ENCODE results near the gene LY6G5B.

The LY6G5B gene

GRCh38 chr6:31630177-31630934 lies 39.4 kb upstream of the LY6G5B start:
- 92 to 93% methylated on average over 25 of the region's 25 CpGs for WGBS, 2 experiments
- Histone ChIP-seq H3K36me3 (ENCODE audit: control insufficient read depth, insufficient read depth, low read length) (peaks cover 98% of the 10 kb centered on the region), H3K4me3 (ENCODE audit: insufficient read depth, low read depth, low read length) (no peak overlapping the region)

GRCh38 chr6:31631209-31631608 lies 38.6 kb upstream of the LY6G5B start:
- H3K9me3 ChIP-seq (ENCODE audit: control insufficient read depth, low read length): no peaks in the 10 kb centered on the region
- 95 to 96% methylated on average over 16 of the region's 16 CpGs for WGBS, 2 experiments
- peaks cover 98% of the 10 kb centered on the region for H3K36me3 ChIP-seq (ENCODE audit: control insufficient read depth, insufficient read depth, low read length)
- H3K4me1 ChIP-seq (ENCODE audit: control insufficient read depth, insufficient read depth, low read length): no peaks in the 10 kb centered on the region
- no peak overlapping the region for H3K27ac ChIP-seq (ENCODE audit: insufficient read depth, low read depth, low read length, poor library complexity, severe bottlenecking)
- H3K4me3 ChIP-seq (ENCODE audit: insufficient read depth, low read depth, low read length): no peak overlapping the region
- no peaks in the 10 kb centered on the region for H3K27me3 ChIP-seq (ENCODE audit: control insufficient read depth, insufficient read depth, low read length, poor library complexity, severe bottlenecking)

More at GRCh38 chr6:31630177-31630934, 39.4 kb upstream of the LY6G5B start:
- no peaks in the 10 kb centered on the region for H3K9me3 ChIP-seq (ENCODE audit: control insufficient read depth, low read length)
- H3K27me3 ChIP-seq (ENCODE audit: control insufficient read depth, insufficient read depth, low read length, poor library complexity, severe bottlenecking): no peaks in the 10 kb centered on the region
- H3K4me1 ChIP-seq (ENCODE audit: control insufficient read depth, insufficient read depth, low read length): no peaks in the 10 kb centered on the region
- H3K27ac ChIP-seq (ENCODE audit: insufficient read depth, low read depth, low read length, poor library complexity, severe bottlenecking): no peak overlapping the region

GRCh38 chr6:31631681-31632278 lies 38.0 kb upstream of the LY6G5B start:
- Histone ChIP-seq H3K27ac (ENCODE audit: insufficient read depth, low read depth, low read length, poor library complexity, severe bottlenecking) (no peak overlapping the region), H3K36me3 (ENCODE audit: control insufficient read depth, insufficient read depth, low read length) (peaks cover 98% of the 10 kb centered on the region), H3K9me3 (ENCODE audit: control insufficient read depth, low read length) (no peaks in the 10 kb centered on the region), H3K27me3 (ENCODE audit: control insufficient read depth, insufficient read depth, low read length, poor library complexity, severe bottlenecking) (no peaks in the 10 kb centered on the region), H3K4me3 (ENCODE audit: insufficient read depth, low read depth, low read length) (no peak overlapping the region), H3K4me1 (ENCODE audit: control insufficient read depth, insufficient read depth, low read length) (no peaks in the 10 kb centered on the region)
- WGBS, 2 experiments: 94 to 97% methylated on average over 32 of the region's 32 CpGs

GRCh38 chr6:31632279-31632946 lies 37.4 kb upstream of the LY6G5B start:
- H3K27ac ChIP-seq (ENCODE audit: insufficient read depth, low read depth, low read length, poor library complexity, severe bottlenecking): no peak overlapping the region

GRCh38 chr6:31633447-31633846 lies 36.3 kb upstream of the LY6G5B start:
- 94 to 97% methylated on average over 7 of the region's 7 CpGs for WGBS, 2 experiments
- H3K4me3 ChIP-seq (ENCODE audit: insufficient read depth, low read depth, low read length): no peak overlapping the region
- no peak overlapping the region for H3K27ac ChIP-seq (ENCODE audit: insufficient read depth, low read depth, low read length, poor library complexity, severe bottlenecking)
- H3K4me1 ChIP-seq (ENCODE audit: control insufficient read depth, insufficient read depth, low read length): no peaks in the 10 kb centered on the region
- H3K36me3 ChIP-seq (ENCODE audit: control insufficient read depth, insufficient read depth, low read length): peaks cover 87% of the 10 kb centered on the region
- no peaks in the 10 kb centered on the region for H3K9me3 ChIP-seq (ENCODE audit: control insufficient read depth, low read length)
- H3K27me3 ChIP-seq (ENCODE audit: control insufficient read depth, insufficient read depth, low read length, poor library complexity, severe bottlenecking): no peaks in the 10 kb centered on the region

More at GRCh38 chr6:31632279-31632946, 37.4 kb upstream of the LY6G5B start:
- WGBS, 2 experiments: 95 to 96% methylated on average over 26 of the region's 26 CpGs
- H3K4me1 ChIP-seq (ENCODE audit: control insufficient read depth, insufficient read depth, low read length): no peaks in the 10 kb centered on the region
- no peak overlapping the region for H3K4me3 ChIP-seq (ENCODE audit: insufficient read depth, low read depth, low read length)
- H3K9me3 ChIP-seq (ENCODE audit: control insufficient read depth, low read length): no peaks in the 10 kb centered on the region
- no peaks in the 10 kb centered on the region for H3K27me3 ChIP-seq (ENCODE audit: control insufficient read depth, insufficient read depth, low read length, poor library complexity, severe bottlenecking)
- peaks cover 97% of the 10 kb centered on the region for H3K36me3 ChIP-seq (ENCODE audit: control insufficient read depth, insufficient read depth, low read length)

- no peaks in the 10 kb centered on the region for H3K27me3 ChIP-seq (ENCODE audit: control insufficient read depth, insufficient read depth, low read length, poor library complexity, severe bottlenecking)
- no peaks in the 10 kb centered on the region for H3K4me1 ChIP-seq (ENCODE audit: control insufficient read depth, insufficient read depth, low read length)
- H3K9me3 ChIP-seq (ENCODE audit: control insufficient read depth, low read length): no peaks in the 10 kb centered on the region
- H3K36me3 ChIP-seq (ENCODE audit: control insufficient read depth, insufficient read depth, low read length): peaks cover 81% of the 10 kb centered on the region
- WGBS, 2 experiments: 95 to 96% methylated on average over 3 of the region's 3 CpGs
- no peak overlapping the region for H3K27ac ChIP-seq (ENCODE audit: insufficient read depth, low read depth, low read length, poor library complexity, severe bottlenecking)
- H3K4me3 ChIP-seq (ENCODE audit: insufficient read depth, low read depth, low read length): no peak overlapping the region
These were observed 35.6 kb upstream of the LY6G5B start for GRCh38 chr6:31634131-31634530.

- peaks cover 72% of the 10 kb centered on the region for H3K36me3 ChIP-seq (ENCODE audit: control insufficient read depth, insufficient read depth, low read length)
- H3K4me1 ChIP-seq (ENCODE audit: control insufficient read depth, insufficient read depth, low read length): no peaks in the 10 kb centered on the region
- WGBS, 2 experiments: 90 to 91% methylated on average over 11 of the region's 11 CpGs
- no peak overlapping the region for H3K4me3 ChIP-seq (ENCODE audit: insufficient read depth, low read depth, low read length)
- H3K9me3 ChIP-seq (ENCODE audit: control insufficient read depth, low read length): no peaks in the 10 kb centered on the region
- H3K27ac ChIP-seq (ENCODE audit: insufficient read depth, low read depth, low read length, poor library complexity, severe bottlenecking): no peak overlapping the region
- no peaks in the 10 kb centered on the region for H3K27me3 ChIP-seq (ENCODE audit: control insufficient read depth, insufficient read depth, low read length, poor library complexity, severe bottlenecking)
These were observed 34.7 kb upstream of the LY6G5B start for GRCh38 chr6:31634969-31635575.

- H3K27ac ChIP-seq (ENCODE audit: insufficient read depth, low read depth, low read length, poor library complexity, severe bottlenecking): peak overlapping the region; percentile 16
- WGBS, 2 experiments: 90% methylated on average over 27 of the region's 27 CpGs
- H3K27me3 ChIP-seq (ENCODE audit: control insufficient read depth, insufficient read depth, low read length, poor library complexity, severe bottlenecking): no peaks in the 10 kb centered on the region
- peaks cover 72% of the 10 kb centered on the region for H3K36me3 ChIP-seq (ENCODE audit: control insufficient read depth, insufficient read depth, low read length)
- no peaks in the 10 kb centered on the region for H3K9me3 ChIP-seq (ENCODE audit: control insufficient read depth, low read length)
- no peaks in the 10 kb centered on the region for H3K4me1 ChIP-seq (ENCODE audit: control insufficient read depth, insufficient read depth, low read length)
- no peak overlapping the region for H3K4me3 ChIP-seq (ENCODE audit: insufficient read depth, low read depth, low read length)
These were observed 32.8 kb upstream of the LY6G5B start for GRCh38 chr6:31636698-31637596.

- Histone ChIP-seq H3K36me3 (ENCODE audit: control insufficient read depth, insufficient read depth, low read length) (peaks cover 66% of the 10 kb centered on the region), H3K27me3 (ENCODE audit: control insufficient read depth, insufficient read depth, low read length, poor library complexity, severe bottlenecking) (no peaks in the 10 kb centered on the region), H3K4me1 (ENCODE audit: control insufficient read depth, insufficient read depth, low read length) (no peaks in the 10 kb centered on the region), H3K27ac (ENCODE audit: insufficient read depth, low read depth, low read length, poor library complexity, severe bottlenecking) (peak overlapping the region; percentile 36), H3K4me3 (ENCODE audit: insufficient read depth, low read depth, low read length) (no peak overlapping the region), H3K9me3 (ENCODE audit: control insufficient read depth, low read length) (no peaks in the 10 kb centered on the region)
- 92 to 95% methylated on average over 9 of the region's 9 CpGs for WGBS, 2 experiments
These were observed 30.7 kb upstream of the LY6G5B start for GRCh38 chr6:31639043-31639442.

Data from ectodermal cell (in vitro differentiated cells).